GM12878 (cell line): ENCODE data around the gene ZDHHC19. TPM values are rescaled to one million over a fixed set of nuclear protein-coding genes. Genes with fewer than 3 reads are reported as not detected.

Experiments used
- ATAC-seq: fragments of 200-7000 bp; cut with Tn5 transposase; 3 replicates; pipeline ENCODE4 v1.9.1; 2020; ENCODE audit warnings: mild to moderate bottlenecking, moderate library complexity
- BruUV-seq: library from RNA; stranded (reverse); fragments of 400-500 nt; replicated peaks from 2 replicates; lab custom pipeline; 2021; lab: Mats Ljungman, UMichigan
- CTCF ChIA-PET: fragments of 300-600 bp; sonication (Branson Sonifier 250); formaldehyde crosslinking; extraction: SDS; loops from one replicate; lab custom pipeline; 2021; ENCODE audit warnings: inconsistent platforms; lab: Yijun Ruan, JAX
- POLR2A ChIA-PET: fragments of 350-600 bp; formaldehyde crosslinking; extraction: SDS; loops from one replicate; lab custom pipeline; 2021; ENCODE audit warnings: inconsistent platforms; lab: Charles Lee
- RAD21 ChIA-PET: fragments of 300-600 bp; sonication (Branson Sonifier 250); formaldehyde crosslinking; loops from one replicate; lab custom pipeline; 2023; ENCODE audit warnings: antibody characterized with exemption; ENCODE audit not compliant: unreplicated experiment; lab: Charles Lee
- SMC1A ChIA-PET: fragments of 300-600 bp; sonication (Branson Sonifier 250); formaldehyde crosslinking; loops from one replicate; lab custom pipeline; 2023; ENCODE audit not compliant: unreplicated experiment, uncharacterized antibody; lab: Charles Lee
- DNase-seq: peaks from one replicate; pipeline ENCODE4 v3.0.0-alpha.2; 2011; ENCODE audit warnings: low read depth, low spot score
- FAIRE-seq: peaks from 3 replicates; lab custom pipeline; 2011; peaks lifted over from hg19 to GRCh38; lab: Jason Lieb, UNC
- H2AFZ ChIP-seq: 2 replicates; pipeline ENCODE4 v1.6.0; 2011; ENCODE audit warnings: low read depth, low read length, control low read depth; ENCODE audit not compliant: control insufficient read depth
- H3K27ac ChIP-seq: 2 replicates; pipeline ENCODE4 v1.5.1; 2011; ENCODE audit warnings: control low read depth; ENCODE audit not compliant: control insufficient read depth, insufficient read depth
- H3K27me3 ChIP-seq, 2 experiments: replicated peaks in 1 of 2; 2 replicates each; pipeline versions ENCODE4 v1.6.0 to v1.6.1; 2011; ENCODE audit warnings: low read length in 1 of 2; ENCODE audit not compliant: control insufficient read depth in 2 of 2, insufficient read depth in 2 of 2
- H3K36me3 ChIP-seq, 2 experiments: 2 replicates each; pipeline ENCODE4 v1.5.1; 2011; ENCODE audit warnings: low read length in 1 of 2; ENCODE audit not compliant: control insufficient read depth in 2 of 2, insufficient read depth in 2 of 2
- H3K4me1 ChIP-seq: 2 replicates; pipeline ENCODE4 v1.6.1; 2011; ENCODE audit warnings: mild to moderate bottlenecking, low read length, moderate library complexity, mixed read lengths; ENCODE audit not compliant: control insufficient read depth, insufficient read depth
- H3K4me2 ChIP-seq: 2 replicates; pipeline ENCODE4 v1.6.0; 2011; ENCODE audit warnings: control low read depth; ENCODE audit not compliant: control insufficient read depth, insufficient read depth
- H3K4me3 ChIP-seq: fragments of 200-600 bp; sonication (generic); 2 replicates; pipeline ENCODE4 v1.5.1; 2016
- H3K79me2 ChIP-seq: 2 replicates; pipeline ENCODE4 v1.6.0; 2011; ENCODE audit warnings: low read length; ENCODE audit not compliant: control insufficient read depth, insufficient read depth
- H3K9ac ChIP-seq: 2 replicates; pipeline ENCODE4 v1.8.0; 2011; ENCODE audit warnings: low read length, control low read depth, mixed read lengths; ENCODE audit not compliant: control insufficient read depth, insufficient read depth
- H3K9me3 ChIP-seq: replicated peaks from 3 replicates; pipeline ENCODE4 v1.5.1; 2011; ENCODE audit warnings: mild to moderate bottlenecking, low read length; ENCODE audit not compliant: control insufficient read depth, insufficient read depth
- H4K20me1 ChIP-seq: 2 replicates; pipeline ENCODE4 v1.6.0; 2011; ENCODE audit not compliant: control insufficient read depth, insufficient read depth
- ATF2 ChIP-seq: IDR thresholded peaks from 2 replicates; pipeline ENCODE4 v1.6.1; 2012; ENCODE audit warnings: low read length, inconsistent platforms
- CBFB ChIP-seq: IDR thresholded peaks from 2 replicates; pipeline ENCODE4 v1.6.1; 2016; ENCODE audit warnings: antibody characterized with exemption, low read depth
- EZH2 ChIP-seq: IDR thresholded peaks from 2 replicates; pipeline ENCODE4 v1.6.1; 2012; ENCODE audit warnings: low read depth, mild to moderate bottlenecking, control low read depth, inconsistent platforms, low read length, borderline replicate concordance; ENCODE audit not compliant: control insufficient read depth
- JUNB ChIP-seq: IDR thresholded peaks from 2 replicates; pipeline ENCODE4 v1.6.1; 2016; ENCODE audit warnings: antibody characterized with exemption, mild to moderate bottlenecking
- NFIC ChIP-seq: IDR thresholded peaks from 2 replicates; pipeline ENCODE4 v1.6.1; 2012; ENCODE audit warnings: low read depth, mild to moderate bottlenecking, inconsistent platforms, low read length, moderate library complexity
- NFYA ChIP-seq: IDR thresholded peaks from 2 replicates; pipeline ENCODE4 v1.6.1; 2011; ENCODE audit warnings: low read depth, mild to moderate bottlenecking, low read length, improper control_type of control experiment, borderline replicate concordance
- POU2F2 ChIP-seq: IDR thresholded peaks from 3 replicates; pipeline ENCODE4 v1.6.1; 2011; ENCODE audit warnings: low read depth, mild to moderate bottlenecking, low read length, borderline replicate concordance
- RB1 ChIP-seq: fragments of 450-650 bp; formaldehyde crosslinking; IDR thresholded peaks from 2 replicates; pipeline ENCODE4 v1.6.1; 2017; ENCODE audit warnings: mild to moderate bottlenecking, borderline replicate concordance
- ZSCAN29 ChIP-seq: fragments of 450-650 bp; IDR thresholded peaks from 2 replicates; pipeline ENCODE4 v1.6.1; 2017; ENCODE audit warnings: mild to moderate bottlenecking, moderate library complexity
- WGBS: methylation state at CpG from one replicate; pipeline ENCODE4 v1.1.6; 2016; ENCODE audit warnings: low lambda C conversion rate; ENCODE audit not compliant: insufficient replicate concordance, insufficient coverage; ENCODE audit errors: missing lambda C conversion rate; 5-methylcytosine and 5-hydroxymethylcytosine counted together
- in situ Hi-C: fragments of 300-500 bp; cut with MboI; formaldehyde crosslinking; loops from 9 replicates; pipeline ENCODE4 v1.14.3; 2018; ENCODE audit warnings: mixed read lengths
- intact Hi-C: fragments of 100-400 bp; cut with micrococcal nuclease; formaldehyde crosslinking; loops from one replicate; pipeline ENCODE4 v1.14.2; 2022; ENCODE audit not compliant: unreplicated experiment
- polyA plus RNA-seq, 11 experiments: library from polyadenylated mRNA; depleted of rRNA in 4 of 11; unstranded in 6 of 11; stranded (reverse) in 5 of 11; fragments of >200 nt; fragmentation: Nextera tagmentation in 4 of 11; fragmentation: Illumina TruSeq in 1 of 11; extraction: Ambion mirVana in 4 of 11; extraction: Trizol in 1 of 11; gene quantifications; 1 replicate in 1 of 11; 2 replicates in 10 of 11; pipeline versions ENCODE4 v1.2.1 to v1.2.3, GENCODE V29; 2011 to 2016; ENCODE audit warnings: inconsistent platforms in 2 of 11, missing spikeins in 2 of 11, low read depth in 1 of 11
- total RNA-seq, 4 experiments: library from RNA; depleted of rRNA in 3 of 4; stranded (reverse); fragments of >200 nt in 3 of 4; fragmentation: Illumina TruSeq in 1 of 4; extraction: Trizol in 1 of 4; gene quantifications; 2 replicates each; pipeline versions ENCODE4 v1.2.1 to v1.2.3, GENCODE V29; 2013 to 2021

ZDHHC19 gene
- total and polyA plus RNA-seq, 10 of the 15 experiments (the other 5 are each of a cell fraction or from before 2014, with no cell fraction given) = 0.26 TPM; not detected in 9

- H2AFZ ChIP-seq = no peak overlapping the region
- H3K4me3 ChIP-seq = no peak overlapping the region
- no peaks in the 10 kb centered on the region for H3K79me2 ChIP-seq
- no TSS peak for BruUV-seq
- no peaks in the 10 kb centered on the region for H3K36me3 ChIP-seq
- ATAC-seq = no peak
- ChIA-PET POLR2A (interaction anchor here (0.6 to 2.8 kb wide), 6 partner anchors 14 to 286 kb away, joined by 3 to 7 read pairs (median 5); no protein-coding TSS in a partner anchor), CTCF (interaction anchor here (0.7 to 2.1 kb wide), 4 partner anchors 14 to 83 kb away, joined by 3 to 8 read pairs (median 4); no protein-coding TSS in a partner anchor), SMC1A (interaction anchor here (1.0 to 5.2 kb wide), 12 partner anchors 13 to 242 kb away, joined by 3 to 40 read pairs (median 6); no protein-coding TSS in a partner anchor), RAD21 (interaction anchor here (0.6 to 2.6 kb wide), 6 partner anchors 9 to 83 kb away, joined by 3 to 8 read pairs (median 4); no protein-coding TSS in a partner anchor)
- H3K27ac ChIP-seq = no peak overlapping the region
- TF ChIP-seq ATF2 (no peak), NFYA (no peak), ZSCAN29 (no peak), CBFB (no peak), NFIC (no peak), JUNB (no peak), POU2F2 (no peak), RB1 (no peak), EZH2 (no peak)
- DNase-seq = no peak
- in situ Hi-C loops = no loop called here
- no peak overlapping the region for H3K9ac ChIP-seq
- WGBS = 73% methylated on average over 6 of the region's 6 CpGs
- FAIRE-seq = no peak
- intact Hi-C loops = no loop called here
- no peaks in the 10 kb centered on the region; the same call in 2 of the 3 replicates for H3K9me3 ChIP-seq
- H3K27me3 ChIP-seq = no peaks in the 10 kb centered on the region
- no peak overlapping the region for H3K4me2 ChIP-seq
- H3K4me1 ChIP-seq = peaks cover 12% of the 10 kb centered on the region
- H4K20me1 ChIP-seq = no peaks in the 10 kb centered on the region
Observed at GRCh38 chr3:196156160-196156559, 55.0 kb downstream of the ZDHHC19 start.
